Measurements from ENCODE around the gene SEC24C.

SEC24C gene

GRCh38 chr10:73814276-73814895 is 70.2 kb downstream of the SEC24C start:
- DNase-seq, result no peak

GRCh38 chr10:73814896-73815718 is 70.9 kb downstream of the SEC24C start:
- DNase-seq, result no peak

GRCh38 chr10:73815719-73816030 is 71.5 kb downstream of the SEC24C start:
- DNase-seq, result no peak

- no peak for DNase-seq
These were observed 73.0 kb downstream of the SEC24C start for GRCh38 chr10:73816917-73817729.

- DNase-seq, result no peak
These were observed 73.7 kb downstream of the SEC24C start for GRCh38 chr10:73817826-73818225.

GRCh38 chr10:73818402-73818801 is 74.2 kb downstream of the SEC24C start:
- no peak for DNase-seq

GRCh38 chr10:73819081-73819480 is 74.9 kb downstream of the SEC24C start:
- DNase-seq, result no peak

GRCh38 chr10:73819513-73820093 is 75.4 kb downstream of the SEC24C start:
- DNase-seq, result no peak

Data from activated gamma-delta T cell (primary cell).